Measurements from ENCODE around the gene AMELX. TPM values are rescaled to one million over a fixed set of nuclear protein-coding genes. Genes with fewer than 3 reads are reported as not detected.

The AMELX gene
- total RNA-seq, 4 donors from 2014 or later = not detected

- DNase-seq = no peak
- no peak overlapping the region for H3K27ac ChIP-seq
- H3K4me3 ChIP-seq = no peak overlapping the region
- H3K4me1 ChIP-seq = peaks cover 0 to 4% (median 0%) of the 10 kb centered on the region in 4 donors
- no peaks in the 10 kb centered on the region for H3K9me3 ChIP-seq
- 63 to 80% methylated on average over 1 to 3 of the region's 3 CpGs for WGBS, 2 donors (ENCODE audit: low coverage in 1 of 2)
- no peak for TF ChIP-seq CTCF (IDR thresholded peaks at IDR 0.05)
- no peak for TF ChIP-seq POLR2AphosphoS5 (IDR thresholded peaks at IDR 0.05)
- no peak for TF ChIP-seq POLR2A (IDR thresholded peaks at IDR 0.05)
- TF ChIP-seq EP300 (IDR thresholded peaks at IDR 0.05; ENCODE audit: low read depth) = no peak
- H3K36me3 ChIP-seq = no peaks in the 10 kb centered on the region
- intact Hi-C loops (cut with DNase I; ENCODE audit: low total_unique reads) = no loop called here
- in situ Hi-C loops (cut with MboI; ENCODE audit: low pct_ligation_motif_present in 1 of 4, low pct_unique_long_range_greater_than_20kb in 1 of 4, low sequenced_read_pairs in 3 of 4) = no loop called here
- no peaks in the 10 kb centered on the region for H3K27me3 ChIP-seq
These were observed 23.2 kb upstream of the AMELX start for GRCh38 chrX:11269996-11270395.

GRCh38 chrX:11272290-11272689 is 20.9 kb upstream of the AMELX start:
- Histone ChIP-seq H3K9me3 (no peaks in the 10 kb centered on the region), H3K4me3 (no peak overlapping the region), H3K27ac (no peak overlapping the region), H3K27me3 (no peaks in the 10 kb centered on the region), H3K36me3 (no peaks in the 10 kb centered on the region), H3K4me1 (no peaks in the 10 kb centered on the region)
- TF ChIP-seq CTCF (IDR thresholded peaks at IDR 0.05) (no peak), POLR2AphosphoS5 (IDR thresholded peaks at IDR 0.05) (no peak), EP300 (IDR thresholded peaks at IDR 0.05; ENCODE audit: low read depth) (no peak)
- intact Hi-C loops (cut with DNase I; ENCODE audit: low total_unique reads) (no loop called here), in situ Hi-C loops (cut with MboI; ENCODE audit: low pct_ligation_motif_present in 1 of 4, low pct_unique_long_range_greater_than_20kb in 1 of 4, low sequenced_read_pairs in 3 of 4) (no loop called here)
- WGBS, 2 donors (ENCODE audit: low coverage in 1 of 2) = 87% methylated on average over 2 of the region's 2 CpGs; no CpG with 5 or more reads in 1 of the 2 donors
- no peak for DNase-seq

GRCh38 chrX:11272863-11273262 is 20.4 kb upstream of the AMELX start:
- no peaks in the 10 kb centered on the region for H3K4me1 ChIP-seq
- H3K36me3 ChIP-seq = no peaks in the 10 kb centered on the region
- TF ChIP-seq CTCF (IDR thresholded peaks at IDR 0.05) (no peak), EP300 (IDR thresholded peaks at IDR 0.05; ENCODE audit: low read depth) (no peak), POLR2A (IDR thresholded peaks at IDR 0.05) (no peak), POLR2AphosphoS5 (IDR thresholded peaks at IDR 0.05) (no peak)
- H3K27ac ChIP-seq = no peak overlapping the region
- no peak overlapping the region for H3K4me3 ChIP-seq
- no peaks in the 10 kb centered on the region for H3K9me3 ChIP-seq
- intact Hi-C loops (cut with DNase I; ENCODE audit: low total_unique reads) = no loop called here
- no peak for DNase-seq
- WGBS, 2 donors (ENCODE audit: low coverage in 1 of 2) = 81 to 84% methylated on average over 3 to 5 of the region's 5 CpGs
- in situ Hi-C loops (cut with MboI; ENCODE audit: low pct_ligation_motif_present in 1 of 4, low pct_unique_long_range_greater_than_20kb in 1 of 4, low sequenced_read_pairs in 3 of 4) = no loop called here
- H3K27me3 ChIP-seq = no peaks in the 10 kb centered on the region

GRCh38 chrX:11273544-11273943 is 19.7 kb upstream of the AMELX start:
- intact Hi-C loops (cut with DNase I; ENCODE audit: low total_unique reads) = no loop called here
- Histone ChIP-seq H3K9me3 (no peaks in the 10 kb centered on the region), H3K27ac (no peak overlapping the region), H3K4me3 (no peak overlapping the region), H3K36me3 (no peaks in the 10 kb centered on the region), H3K4me1 (no peaks in the 10 kb centered on the region), H3K27me3 (no peaks in the 10 kb centered on the region)
- 68 to 89% methylated on average over 1 of the region's 1 CpG for WGBS, 2 donors (ENCODE audit: low coverage in 1 of 2)
- no peak for TF ChIP-seq EP300 (IDR thresholded peaks at IDR 0.05; ENCODE audit: low read depth)
- TF ChIP-seq POLR2AphosphoS5 (IDR thresholded peaks at IDR 0.05) = no peak
- no peak for TF ChIP-seq POLR2A (IDR thresholded peaks at IDR 0.05)
- TF ChIP-seq CTCF (IDR thresholded peaks at IDR 0.05) = no peak
- no peak for DNase-seq
- in situ Hi-C loops (cut with MboI; ENCODE audit: low pct_ligation_motif_present in 1 of 4, low pct_unique_long_range_greater_than_20kb in 1 of 4, low sequenced_read_pairs in 3 of 4) = no loop called here
